CD4-positive, alpha-beta T cell treated with Interleukin-6 for 4 hours (primary cell): ENCODE measurements around the gene AKR1C3.
"Not testable (repeated sequence)": the region's sequence is repeated elsewhere in the genome, so short reads cannot be mapped to it uniquely, and the experiment has no call there.

Source experiments
- DNase-seq: peaks from one replicate; pipeline ENCODE4 v3.0.0-alpha.2; 2020; ENCODE audit warnings: mixed read lengths

Gene AKR1C3

GRCh38 chr10:5089865-5090264 is 4.3 kb upstream of the AKR1C3 start:
- DNase-seq, result peak; percentile 3

GRCh38 chr10:5090551-5090950 is 3.7 kb upstream of the AKR1C3 start:
- DNase-seq, result no peak

GRCh38 chr10:5091196-5091595 is 3.0 kb upstream of the AKR1C3 start:
- no peak for DNase-seq

- no peak for DNase-seq
Measured at GRCh38 chr10:5092375-5092774, 1.8 kb upstream of the AKR1C3 start.

- no peak for DNase-seq
Measured at GRCh38 chr10:5092848-5093790, 1.1 kb upstream of the AKR1C3 start.

- no peak for DNase-seq
Measured at GRCh38 chr10:5095687-5096086, 1.5 kb downstream of the AKR1C3 start.

- DNase-seq, result no peak
Measured at GRCh38 chr10:5096108-5096507, 1.9 kb downstream of the AKR1C3 start.

- DNase-seq, result not testable (repeated sequence)
Measured at GRCh38 chr10:5102479-5102878, 8.3 kb downstream of the AKR1C3 start.

GRCh38 chr10:5103481-5103880 is 9.3 kb downstream of the AKR1C3 start:
- DNase-seq, result no peak

GRCh38 chr10:5105626-5106025 is 11.4 kb downstream of the AKR1C3 start:
- no peak for DNase-seq

GRCh38 chr10:5106553-5106952 is 12.3 kb downstream of the AKR1C3 start:
- no peak for DNase-seq

- DNase-seq, result no peak
Measured at GRCh38 chr10:5107860-5108526, 13.8 kb downstream of the AKR1C3 start.

GRCh38 chr10:5108658-5109416 is 14.6 kb downstream of the AKR1C3 start:
- DNase-seq, result no peak

- DNase-seq, result not testable (repeated sequence)
Measured at GRCh38 chr10:5109861-5110260, 15.6 kb downstream of the AKR1C3 start.

GRCh38 chr10:5116621-5117020 is 22.4 kb downstream of the AKR1C3 start:
- DNase-seq, result no peak

- DNase-seq, result no peak
Measured at GRCh38 chr10:5117026-5117425, 22.8 kb downstream of the AKR1C3 start.

GRCh38 chr10:5119997-5120396 is 25.8 kb downstream of the AKR1C3 start:
- DNase-seq, result not testable (repeated sequence)

- no peak for DNase-seq
Measured at GRCh38 chr10:5123886-5124285, 29.7 kb downstream of the AKR1C3 start.

GRCh38 chr10:5125315-5126044 is 31.3 kb downstream of the AKR1C3 start:
- DNase-seq, result no peak

GRCh38 chr10:5135581-5135980 is 41.4 kb downstream of the AKR1C3 start:
- DNase-seq, result no peak

GRCh38 chr10:5136468-5137087 is 42.4 kb downstream of the AKR1C3 start:
- no peak for DNase-seq

GRCh38 chr10:5137699-5138098 is 43.5 kb downstream of the AKR1C3 start:
- DNase-seq, result not testable (repeated sequence)
